ENCODE measurements around the gene SLC6A6. TPM values are rescaled to one million over a fixed set of nuclear protein-coding genes. Genes with fewer than 3 reads are reported as not detected.

The SLC6A6 gene
- total RNA-seq, 2 donors from 2014 or later, result 43.1 to 56.5 TPM

DNA sequence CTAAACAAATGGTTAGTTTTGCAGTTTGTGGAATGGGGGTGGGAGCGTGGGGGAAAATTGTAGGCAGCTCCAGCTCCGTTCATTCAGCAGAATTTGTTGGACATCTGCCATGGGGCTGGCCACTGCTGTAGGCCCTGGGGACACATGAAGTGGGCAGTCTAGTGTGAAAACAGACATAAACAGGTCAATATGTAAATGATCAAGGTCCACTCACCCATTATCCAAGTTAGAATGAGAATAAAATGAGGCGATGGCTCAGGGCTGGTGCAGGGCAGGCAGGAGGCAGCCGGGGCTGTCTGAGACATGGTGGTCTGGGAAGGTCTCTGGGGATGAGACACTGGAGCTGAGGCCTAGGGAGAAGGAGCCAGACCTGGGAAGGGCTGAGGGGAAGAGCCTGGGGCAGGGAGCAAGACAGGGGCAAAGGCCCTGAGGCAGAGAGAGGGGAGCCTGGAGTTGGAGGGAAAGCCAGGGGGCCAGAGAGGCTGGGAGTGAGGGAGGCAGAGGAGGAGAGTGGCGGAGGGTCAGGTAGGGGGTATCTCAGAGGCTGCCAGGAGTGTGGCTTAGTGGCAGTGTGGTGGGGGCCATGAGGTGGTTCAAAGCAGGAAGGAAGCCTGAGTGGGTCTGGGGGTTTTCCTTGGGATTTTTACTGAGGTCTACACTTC lies 6.2 kb upstream of the SLC6A6 start:
- Histone ChIP-seq H3K9ac (ENCODE audit: extremely low read depth, low read length, poor library complexity, severe bottlenecking) (no peak overlapping the region), H3K4me1 (ENCODE audit: control insufficient read depth, insufficient read depth, low read length) (peaks cover 8% of the 10 kb centered on the region), H3K9me3 (ENCODE audit: control insufficient read depth, low read length) (no peaks in the 10 kb centered on the region), H3K36me3 (ENCODE audit: control insufficient read depth, insufficient read depth, low read length) (no peaks in the 10 kb centered on the region), H3K27ac (ENCODE audit: low read depth, low read length) (no peak overlapping the region), H3K27me3 (ENCODE audit: control insufficient read depth, insufficient read depth, low read length, poor library complexity, severe bottlenecking) (no peaks in the 10 kb centered on the region), H3K4me3 (ENCODE audit: low read length) (no peak overlapping the region)
- peak overlapping the region; percentile 21 for H3K27ac Mint-ChIP-seq
- peaks cover 5% of the 10 kb centered on the region for H3K4me1 Mint-ChIP-seq
- TF ChIP-seq, protein P1, sequence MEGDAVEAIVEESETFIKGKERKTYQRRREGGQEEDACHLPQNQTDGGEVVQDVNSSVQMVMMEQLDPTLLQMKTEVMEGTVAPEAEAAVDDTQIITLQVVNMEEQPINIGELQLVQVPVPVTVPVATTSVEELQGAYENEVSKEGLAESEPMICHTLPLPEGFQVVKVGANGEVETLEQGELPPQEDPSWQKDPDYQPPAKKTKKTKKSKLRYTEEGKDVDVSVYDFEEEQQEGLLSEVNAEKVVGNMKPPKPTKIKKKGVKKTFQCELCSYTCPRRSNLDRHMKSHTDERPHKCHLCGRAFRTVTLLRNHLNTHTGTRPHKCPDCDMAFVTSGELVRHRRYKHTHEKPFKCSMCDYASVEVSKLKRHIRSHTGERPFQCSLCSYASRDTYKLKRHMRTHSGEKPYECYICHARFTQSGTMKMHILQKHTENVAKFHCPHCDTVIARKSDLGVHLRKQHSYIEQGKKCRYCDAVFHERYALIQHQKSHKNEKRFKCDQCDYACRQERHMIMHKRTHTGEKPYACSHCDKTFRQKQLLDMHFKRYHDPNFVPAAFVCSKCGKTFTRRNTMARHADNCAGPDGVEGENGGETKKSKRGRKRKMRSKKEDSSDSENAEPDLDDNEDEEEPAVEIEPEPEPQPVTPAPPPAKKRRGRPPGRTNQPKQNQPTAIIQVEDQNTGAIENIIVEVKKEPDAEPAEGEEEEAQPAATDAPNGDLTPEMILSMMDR (conservative IDR thresholded peaks at IDR 0.05), result no peak
- no peak overlapping the region for H3K4me3 Mint-ChIP-seq
- peak; percentile 44 for DNase-seq
- H3K27me3 Mint-ChIP-seq (ENCODE audit: insufficient read depth), result peaks cover 9% of the 10 kb centered on the region
- 95 to 100% methylated on average over 4 to 5 of the region's 5 CpGs for WGBS, 2 experiments (ENCODE audit: insufficient coverage in 1 of 2, insufficient read length in 1 of 2)
- H3K9me3 Mint-ChIP-seq, result no peaks in the 10 kb centered on the region
- no peaks in the 10 kb centered on the region for H3K36me3 Mint-ChIP-seq (ENCODE audit: low read depth)

DNA sequence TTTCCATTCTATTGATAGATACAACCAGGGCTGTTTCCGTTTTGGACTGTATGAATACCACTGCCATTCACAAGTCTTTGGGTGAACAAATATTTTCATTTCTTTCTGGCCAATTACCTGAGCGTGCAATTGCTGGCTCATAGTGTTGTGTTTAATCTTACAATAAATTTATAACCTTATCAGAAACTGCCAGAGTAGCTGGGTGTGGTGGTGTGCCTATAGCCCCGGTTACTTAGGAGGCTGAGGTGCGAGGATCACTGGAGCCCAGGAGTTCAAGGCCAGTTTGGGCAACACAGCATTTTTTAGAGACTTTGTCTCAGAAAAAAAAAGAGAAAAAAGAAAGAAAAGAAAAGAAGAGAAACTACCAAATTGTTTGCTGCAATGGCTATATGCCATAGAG lies 5.4 kb upstream of the SLC6A6 start:
- H3K27ac ChIP-seq (ENCODE audit: low read depth, low read length), result no peak overlapping the region
- Mint-ChIP-seq H3K9me3 (no peaks in the 10 kb centered on the region), H3K4me3 (no peak overlapping the region), H3K36me3 (ENCODE audit: low read depth) (no peaks in the 10 kb centered on the region), H3K27ac (no peak overlapping the region), H3K27me3 (ENCODE audit: insufficient read depth) (peaks cover 9% of the 10 kb centered on the region), H3K4me1 (peaks cover 5% of the 10 kb centered on the region)
- WGBS, 2 experiments (ENCODE audit: insufficient coverage in 1 of 2, insufficient read length in 1 of 2), result 86 to 92% methylated on average over 1 to 3 of the region's 4 CpGs
- TF ChIP-seq, protein P1 (conservative IDR thresholded peaks at IDR 0.05), result no peak
- H3K27me3 ChIP-seq (ENCODE audit: control insufficient read depth, insufficient read depth, low read length, poor library complexity, severe bottlenecking), result no peaks in the 10 kb centered on the region
- H3K9ac ChIP-seq (ENCODE audit: extremely low read depth, low read length, poor library complexity, severe bottlenecking), result no peak overlapping the region
- peaks cover 11% of the 10 kb centered on the region for H3K4me1 ChIP-seq (ENCODE audit: control insufficient read depth, insufficient read depth, low read length)
- DNase-seq, result no peak
- H3K9me3 ChIP-seq (ENCODE audit: control insufficient read depth, low read length), result no peaks in the 10 kb centered on the region
- H3K36me3 ChIP-seq (ENCODE audit: control insufficient read depth, insufficient read depth, low read length), result no peaks in the 10 kb centered on the region
- no peak overlapping the region for H3K4me3 ChIP-seq (ENCODE audit: low read length)

DNA sequence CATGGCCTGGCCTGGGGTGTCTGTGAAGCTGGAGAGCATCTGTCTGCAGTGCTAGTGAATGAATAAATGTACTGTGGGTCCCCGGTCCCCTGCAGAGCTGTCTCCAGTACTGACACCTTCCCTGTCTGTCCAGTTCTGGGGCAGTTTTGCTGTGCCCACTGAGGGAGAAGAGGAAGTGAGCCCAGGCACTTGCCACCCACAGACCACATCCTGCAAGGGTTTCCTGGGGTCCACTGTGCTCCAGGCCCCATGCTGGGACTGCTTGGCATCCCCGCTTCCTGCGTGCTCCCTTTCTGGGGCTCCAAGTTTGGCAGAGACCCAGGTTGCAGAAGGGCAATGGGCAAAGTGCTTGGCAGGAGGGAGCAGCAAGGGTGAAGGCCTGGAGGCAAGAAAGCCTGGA lies 4.9 kb upstream of the SLC6A6 start:
- WGBS, 2 experiments (ENCODE audit: insufficient coverage in 1 of 2, insufficient read length in 1 of 2), result 95% methylated on average over 3 of the region's 3 CpGs; no CpG with 5 or more reads in 1 of the 2 experiments
- Histone ChIP-seq H3K27me3 (ENCODE audit: control insufficient read depth, insufficient read depth, low read length, poor library complexity, severe bottlenecking) (no peaks in the 10 kb centered on the region), H3K4me1 (ENCODE audit: control insufficient read depth, insufficient read depth, low read length) (peaks cover 8% of the 10 kb centered on the region), H3K4me3 (ENCODE audit: low read length) (no peak overlapping the region), H3K27ac (ENCODE audit: low read depth, low read length) (no peak overlapping the region), H3K9me3 (ENCODE audit: control insufficient read depth, low read length) (no peaks in the 10 kb centered on the region), H3K9ac (ENCODE audit: extremely low read depth, low read length, poor library complexity, severe bottlenecking) (no peak overlapping the region), H3K36me3 (ENCODE audit: control insufficient read depth, insufficient read depth, low read length) (no peaks in the 10 kb centered on the region)
- Mint-ChIP-seq H3K27me3 (ENCODE audit: insufficient read depth) (peaks cover 9% of the 10 kb centered on the region), H3K36me3 (ENCODE audit: low read depth) (no peaks in the 10 kb centered on the region), H3K4me1 (peaks cover 3% of the 10 kb centered on the region), H3K4me3 (no peak overlapping the region), H3K9me3 (no peaks in the 10 kb centered on the region), H3K27ac (no peak overlapping the region)
- DNase-seq, result no peak
- TF ChIP-seq, protein P1 (conservative IDR thresholded peaks at IDR 0.05), result no peak

Measured in endodermal cell (in vitro differentiated cells).